ENCODE data around the gene TLK1.
"Not testable (repeated sequence)": the region's sequence is repeated elsewhere in the genome, so short reads cannot be mapped to it uniquely, and the experiment has no call there.

The TLK1 gene

GRCh38 chr2:171146071-171146470 lies 14.6 kb downstream of the TLK1 start:
- DNase-seq (ENCODE audit: low spot score), result no peak
- FAIRE-seq, result no peak

- DNase-seq (ENCODE audit: low spot score) (no peak), FAIRE-seq (no peak)
Observed at GRCh38 chr2:171143670-171144062, 17.0 kb downstream of the TLK1 start.

DNA sequence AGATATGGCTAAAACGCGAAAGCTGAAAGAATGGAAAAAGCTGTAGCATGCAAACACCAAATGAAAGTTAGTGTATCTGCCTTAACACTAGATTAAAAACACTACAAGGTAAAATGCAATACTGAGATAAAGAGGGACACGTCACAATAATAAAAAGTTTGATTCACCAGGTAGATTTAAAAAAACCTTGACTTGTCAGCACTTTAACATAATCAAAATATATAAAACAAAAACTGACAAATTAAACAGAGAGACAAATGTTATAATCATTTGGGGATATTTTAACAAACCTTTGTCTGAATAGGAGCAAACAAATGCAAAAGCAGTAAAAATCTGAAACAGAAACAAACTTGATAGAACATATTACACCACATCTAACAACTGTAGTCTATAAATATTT lies 18.3 kb downstream of the TLK1 start:
- DNase-seq (ENCODE audit: low spot score) (no peak), FAIRE-seq (no peak)

DNA sequence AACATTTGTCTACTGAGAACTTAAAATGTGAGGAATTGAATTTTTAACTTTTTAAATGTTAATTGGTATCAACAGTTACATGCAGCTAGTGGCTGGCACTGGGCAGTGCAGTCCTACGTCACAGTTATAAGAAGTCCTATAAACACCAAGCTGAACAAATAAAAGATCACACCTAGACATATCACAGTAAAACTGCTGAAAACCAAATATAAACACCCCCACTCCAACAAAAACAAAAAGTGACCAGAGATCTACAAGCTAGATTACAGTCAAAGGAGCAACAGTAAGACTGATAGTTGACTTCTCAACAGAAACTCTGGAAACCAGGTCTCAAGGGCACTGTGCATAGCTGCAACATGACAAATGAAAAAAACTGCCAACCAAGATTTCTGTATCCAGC lies 19.4 kb downstream of the TLK1 start:
- DNase-seq (ENCODE audit: low spot score), result no peak
- no peak for FAIRE-seq

DNA sequence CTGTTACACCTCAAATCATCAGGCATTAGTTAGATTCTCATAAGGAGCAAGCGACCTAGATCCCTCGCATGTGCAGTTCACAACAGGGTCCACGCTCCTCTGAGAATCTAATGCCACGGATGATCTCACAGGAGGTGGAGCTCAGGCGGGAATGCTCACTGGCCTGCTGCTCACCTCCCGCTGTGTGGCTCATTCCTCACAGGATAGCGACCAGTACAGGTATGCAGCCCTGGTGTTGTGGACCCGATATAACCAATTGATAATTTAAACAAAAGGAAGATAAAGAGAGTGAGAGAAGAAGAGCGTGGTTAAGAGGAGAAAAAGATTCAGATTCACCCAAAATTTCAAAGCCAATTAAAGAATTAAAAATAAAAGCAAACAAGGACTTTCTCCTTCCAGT lies 20.8 kb downstream of the TLK1 start:
- FAIRE-seq (no peak), DNase-seq (ENCODE audit: low spot score) (no peak)

- FAIRE-seq, result no peak
- no peak for DNase-seq (ENCODE audit: low spot score)
Observed at GRCh38 chr2:171136024-171136423, 24.7 kb downstream of the TLK1 start.

- DNase-seq (ENCODE audit: low spot score) (no peak), FAIRE-seq (no peak)
Observed at GRCh38 chr2:171134624-171135230, 26.0 kb downstream of the TLK1 start.

GRCh38 chr2:171132086-171132485 lies 28.6 kb downstream of the TLK1 start:
- FAIRE-seq, result no peak
- DNase-seq (ENCODE audit: low spot score), result no peak

DNA sequence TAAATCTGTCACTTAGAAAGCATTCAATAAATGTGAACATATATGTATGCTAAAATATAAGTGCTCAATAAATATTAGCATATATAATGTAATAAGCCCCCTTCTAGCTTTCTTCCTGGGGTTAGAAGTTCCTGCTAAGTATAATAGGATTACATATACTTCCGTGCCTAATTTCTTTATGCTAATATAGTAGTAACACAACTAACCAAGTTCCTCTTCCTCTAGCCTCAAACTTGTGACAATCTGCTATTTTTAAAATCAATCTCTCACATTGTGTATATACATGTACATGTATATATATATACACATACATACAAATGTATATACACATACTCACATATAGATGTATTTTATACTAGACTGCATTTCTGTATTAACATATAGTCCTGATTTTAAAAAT lies 32.2 kb downstream of the TLK1 start:
- DNase-seq (ENCODE audit: low spot score), result no peak
- no peak for FAIRE-seq

DNA sequence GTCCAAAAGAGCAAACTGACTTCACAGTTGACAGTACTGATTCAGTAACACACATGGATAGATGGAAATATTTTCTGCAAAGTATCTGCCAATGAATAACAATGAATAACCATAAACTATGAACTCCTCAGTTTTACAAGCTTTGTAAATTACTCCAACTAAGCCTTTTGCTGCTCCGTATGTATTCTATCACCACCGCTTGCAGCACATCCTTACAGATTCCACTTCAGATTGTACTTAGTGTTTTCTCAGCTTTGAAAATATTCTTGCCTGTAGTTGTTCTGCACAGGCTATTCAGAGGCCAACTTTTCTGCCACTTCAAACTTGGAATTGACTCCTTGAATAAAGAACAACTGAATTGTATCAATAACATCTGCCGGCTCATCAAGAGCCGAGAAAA lies 36.2 kb downstream of the TLK1 start:
- FAIRE-seq, result no peak

DNA sequence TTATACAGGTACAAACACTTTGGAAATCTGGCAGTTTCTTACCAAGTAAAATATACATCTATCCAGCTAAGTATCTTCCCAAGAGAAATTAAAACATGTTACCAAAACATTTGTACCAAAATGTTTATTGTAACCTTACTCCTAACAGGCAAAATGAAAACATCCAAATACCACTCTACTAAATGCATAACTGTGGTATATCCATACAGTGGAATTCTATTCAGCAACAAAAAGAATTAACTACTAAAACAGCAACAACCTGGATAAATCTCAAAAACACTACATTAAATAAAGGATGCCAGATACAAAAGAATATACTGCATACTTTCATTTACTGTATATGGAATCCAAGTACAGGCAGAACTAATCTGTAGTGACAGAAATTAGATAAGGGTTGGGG lies 51.1 kb downstream of the TLK1 start:
- FAIRE-seq, result no peak
- DNase-seq (ENCODE audit: low spot score), result no peak

More for the DNA sequence above, 36.2 kb downstream of the TLK1 start:
- no peak for DNase-seq (ENCODE audit: low spot score)

GRCh38 chr2:171109020-171109419 lies 51.7 kb downstream of the TLK1 start:
- DNase-seq (ENCODE audit: low spot score) (no peak), FAIRE-seq (no peak)

- FAIRE-seq (no peak), DNase-seq (ENCODE audit: low spot score) (no peak)
Observed at GRCh38 chr2:171107803-171108202, 52.9 kb downstream of the TLK1 start.

DNA sequence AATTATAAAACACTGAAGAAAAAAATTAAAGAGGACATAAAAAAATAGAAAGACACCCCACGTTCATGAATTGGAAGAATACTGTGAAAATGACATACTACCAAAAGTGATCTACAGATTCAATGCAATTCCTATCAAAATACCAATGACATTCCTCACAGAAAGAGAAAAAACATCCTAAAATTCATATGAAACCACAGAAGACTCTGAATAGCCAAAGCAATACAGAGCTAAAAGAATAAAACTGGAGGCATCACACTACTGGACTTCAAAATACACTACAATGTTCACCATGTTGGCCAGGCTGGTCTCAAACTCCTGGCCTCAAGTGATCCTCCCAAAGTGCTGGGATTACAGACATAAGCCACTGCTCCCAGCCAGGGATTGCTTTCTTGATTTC lies 56.3 kb downstream of the TLK1 start:
- FAIRE-seq (no peak), DNase-seq (ENCODE audit: low spot score) (no peak)

- FAIRE-seq (no peak), DNase-seq (ENCODE audit: low spot score) (no peak)
Observed at GRCh38 chr2:171102802-171103201, 57.9 kb downstream of the TLK1 start.

GRCh38 chr2:171100370-171100769 lies 60.3 kb downstream of the TLK1 start:
- DNase-seq (ENCODE audit: low spot score), result no peak
- no peak for FAIRE-seq

DNA sequence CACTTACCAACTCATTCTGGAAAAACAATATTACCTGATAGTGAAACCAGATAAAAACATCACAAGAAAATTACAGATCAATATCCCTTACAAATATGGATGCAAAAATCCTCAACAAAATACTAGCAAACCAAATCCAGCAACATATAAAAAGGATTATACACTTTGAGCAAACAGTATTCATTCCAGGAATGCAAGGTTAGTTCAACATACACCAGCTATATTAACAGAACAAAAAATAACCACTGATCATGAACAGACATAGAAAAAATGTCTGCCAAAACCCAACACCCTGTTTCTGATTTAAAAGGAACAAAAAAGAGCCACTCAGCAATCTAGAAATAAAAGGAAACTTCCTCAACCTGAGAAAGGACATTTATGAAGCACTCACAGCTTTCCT lies 62.1 kb downstream of the TLK1 start:
- FAIRE-seq (no peak), DNase-seq (ENCODE audit: low spot score) (no peak)

- no peak for FAIRE-seq
- no peak for DNase-seq (ENCODE audit: low spot score)
Observed at GRCh38 chr2:171095014-171095582, 65.6 kb downstream of the TLK1 start.

GRCh38 chr2:171091517-171091916 lies 69.2 kb downstream of the TLK1 start:
- not testable (repeated sequence) for FAIRE-seq

GRCh38 chr2:171089489-171089888 lies 71.2 kb downstream of the TLK1 start:
- DNase-seq (ENCODE audit: low spot score), result no peak
- FAIRE-seq, result no peak

More at GRCh38 chr2:171091517-171091916, 69.2 kb downstream of the TLK1 start:
- not testable (repeated sequence) for DNase-seq (ENCODE audit: low spot score)

DNA sequence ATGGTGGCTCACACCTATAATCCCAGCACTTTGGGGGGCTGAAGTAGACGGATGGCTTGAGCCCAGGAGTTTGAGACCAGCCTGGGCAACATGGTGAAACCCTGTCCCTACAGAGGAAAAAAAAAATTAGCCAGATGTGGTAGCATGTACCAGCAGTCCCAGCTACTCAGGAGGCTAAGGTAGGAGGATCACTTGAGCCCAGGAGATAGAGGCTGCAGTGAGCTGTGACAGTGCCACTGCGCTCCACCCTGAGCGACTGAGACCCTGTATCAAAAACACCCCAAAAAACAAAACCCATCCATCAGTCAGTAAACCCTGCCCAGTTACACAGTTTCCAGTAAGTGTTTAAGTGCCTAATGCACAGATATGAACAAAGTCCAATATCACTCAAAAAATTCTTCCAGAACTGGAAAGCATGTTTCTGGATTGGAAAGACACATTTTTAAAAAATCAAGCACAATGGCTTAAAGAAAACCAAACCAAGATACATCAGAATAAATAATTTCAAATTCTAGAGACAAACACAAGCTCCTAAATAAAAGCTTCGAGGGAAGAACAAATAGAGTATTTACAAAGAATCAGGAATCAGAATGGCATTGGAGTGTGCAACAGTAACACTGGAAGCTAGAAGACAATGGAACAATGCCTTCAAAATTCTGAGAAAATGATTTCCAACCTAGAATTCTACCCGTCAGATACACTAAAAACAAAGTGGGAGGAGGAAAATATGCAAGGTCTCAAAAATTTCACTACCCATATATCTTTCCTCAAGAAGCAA lies 72.4 kb downstream of the TLK1 start:
- DNase-seq (ENCODE audit: low spot score), result no peak
- FAIRE-seq, result no peak

- no peak for FAIRE-seq
- no peak for DNase-seq (ENCODE audit: low spot score)
Observed at GRCh38 chr2:171087547-171087946, 73.1 kb downstream of the TLK1 start.
